ENCODE results near the gene IMMT.

Gene IMMT

DNA sequence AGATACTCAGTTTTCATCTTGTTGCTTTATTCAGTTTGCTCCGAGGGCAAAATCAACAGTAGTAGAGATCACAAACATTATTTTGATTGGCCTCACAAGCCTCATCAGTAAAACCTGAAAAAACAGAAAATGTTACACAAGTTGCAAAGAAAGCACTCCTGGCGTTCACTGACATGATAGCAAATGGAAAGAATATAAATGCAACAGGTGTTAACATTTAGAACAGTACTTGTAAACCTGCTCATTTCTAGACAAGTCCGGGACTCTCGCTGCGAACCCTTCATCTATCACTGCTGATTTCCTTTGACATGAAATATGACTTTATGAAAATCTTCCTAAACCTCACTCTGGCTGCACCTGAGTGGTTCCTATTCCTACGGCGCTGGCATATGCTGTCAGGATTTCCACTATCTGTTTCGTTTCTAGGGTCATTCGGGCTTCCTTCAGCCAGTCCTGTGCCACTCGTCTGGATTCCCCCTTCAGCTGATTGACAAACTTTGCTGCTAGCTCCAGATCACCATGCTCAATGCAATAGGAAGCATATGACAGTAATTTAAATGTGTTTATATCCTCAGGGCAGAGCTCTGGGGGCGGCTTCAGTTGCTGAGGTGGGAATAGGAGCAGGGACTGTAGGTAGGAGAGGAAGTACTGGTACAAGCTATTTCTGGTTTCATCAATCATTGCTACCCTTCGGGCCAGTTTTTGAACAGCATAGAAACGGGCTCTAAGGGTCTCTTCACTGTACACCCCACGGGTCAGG is 51.2 kb downstream of the IMMT start:
- peaks cover 39% of the 10 kb centered on the region for H3K36me3 ChIP-seq
- DNase-seq: no peak
- H3K4me1 ChIP-seq: no peaks in the 10 kb centered on the region
- no peaks in the 10 kb centered on the region for H3K27me3 ChIP-seq
- no peak overlapping the region for H3K4me3 ChIP-seq (ENCODE audit: low read depth, low read length)
- H3K9me3 ChIP-seq: no peaks in the 10 kb centered on the region
- TF ChIP-seq, protein P1, sequence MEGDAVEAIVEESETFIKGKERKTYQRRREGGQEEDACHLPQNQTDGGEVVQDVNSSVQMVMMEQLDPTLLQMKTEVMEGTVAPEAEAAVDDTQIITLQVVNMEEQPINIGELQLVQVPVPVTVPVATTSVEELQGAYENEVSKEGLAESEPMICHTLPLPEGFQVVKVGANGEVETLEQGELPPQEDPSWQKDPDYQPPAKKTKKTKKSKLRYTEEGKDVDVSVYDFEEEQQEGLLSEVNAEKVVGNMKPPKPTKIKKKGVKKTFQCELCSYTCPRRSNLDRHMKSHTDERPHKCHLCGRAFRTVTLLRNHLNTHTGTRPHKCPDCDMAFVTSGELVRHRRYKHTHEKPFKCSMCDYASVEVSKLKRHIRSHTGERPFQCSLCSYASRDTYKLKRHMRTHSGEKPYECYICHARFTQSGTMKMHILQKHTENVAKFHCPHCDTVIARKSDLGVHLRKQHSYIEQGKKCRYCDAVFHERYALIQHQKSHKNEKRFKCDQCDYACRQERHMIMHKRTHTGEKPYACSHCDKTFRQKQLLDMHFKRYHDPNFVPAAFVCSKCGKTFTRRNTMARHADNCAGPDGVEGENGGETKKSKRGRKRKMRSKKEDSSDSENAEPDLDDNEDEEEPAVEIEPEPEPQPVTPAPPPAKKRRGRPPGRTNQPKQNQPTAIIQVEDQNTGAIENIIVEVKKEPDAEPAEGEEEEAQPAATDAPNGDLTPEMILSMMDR (IDR thresholded peaks at IDR 0.05; ENCODE audit: low read depth, low read length): no peak

DNA sequence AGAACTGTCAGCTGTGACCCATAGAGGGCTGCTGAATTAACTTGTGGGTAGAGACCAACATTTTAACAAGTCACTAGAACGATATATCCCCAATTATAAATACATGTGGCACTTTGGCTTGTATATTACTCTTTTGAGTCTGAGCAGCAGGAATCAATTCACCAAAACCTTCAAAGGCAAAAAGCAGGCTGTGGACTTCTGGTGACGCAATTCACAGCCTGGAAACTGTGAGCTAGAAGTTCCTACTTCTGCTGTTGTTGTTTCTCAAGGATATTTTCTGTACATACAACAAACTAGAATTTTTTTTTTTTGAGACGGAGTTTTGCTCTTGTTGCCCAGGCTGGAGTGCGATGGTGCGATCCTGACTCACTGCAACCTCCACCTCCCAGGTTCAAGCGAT is 52.0 kb downstream of the IMMT start:
- TF ChIP-seq, protein P1 (IDR thresholded peaks at IDR 0.05; ENCODE audit: low read depth, low read length): no peak
- Histone ChIP-seq H3K4me3 (ENCODE audit: low read depth, low read length) (no peak overlapping the region), H3K4me1 (no peaks in the 10 kb centered on the region), H3K27me3 (no peaks in the 10 kb centered on the region), H3K36me3 (peaks cover 42% of the 10 kb centered on the region), H3K9me3 (no peaks in the 10 kb centered on the region)
- no peak for DNase-seq

DNA sequence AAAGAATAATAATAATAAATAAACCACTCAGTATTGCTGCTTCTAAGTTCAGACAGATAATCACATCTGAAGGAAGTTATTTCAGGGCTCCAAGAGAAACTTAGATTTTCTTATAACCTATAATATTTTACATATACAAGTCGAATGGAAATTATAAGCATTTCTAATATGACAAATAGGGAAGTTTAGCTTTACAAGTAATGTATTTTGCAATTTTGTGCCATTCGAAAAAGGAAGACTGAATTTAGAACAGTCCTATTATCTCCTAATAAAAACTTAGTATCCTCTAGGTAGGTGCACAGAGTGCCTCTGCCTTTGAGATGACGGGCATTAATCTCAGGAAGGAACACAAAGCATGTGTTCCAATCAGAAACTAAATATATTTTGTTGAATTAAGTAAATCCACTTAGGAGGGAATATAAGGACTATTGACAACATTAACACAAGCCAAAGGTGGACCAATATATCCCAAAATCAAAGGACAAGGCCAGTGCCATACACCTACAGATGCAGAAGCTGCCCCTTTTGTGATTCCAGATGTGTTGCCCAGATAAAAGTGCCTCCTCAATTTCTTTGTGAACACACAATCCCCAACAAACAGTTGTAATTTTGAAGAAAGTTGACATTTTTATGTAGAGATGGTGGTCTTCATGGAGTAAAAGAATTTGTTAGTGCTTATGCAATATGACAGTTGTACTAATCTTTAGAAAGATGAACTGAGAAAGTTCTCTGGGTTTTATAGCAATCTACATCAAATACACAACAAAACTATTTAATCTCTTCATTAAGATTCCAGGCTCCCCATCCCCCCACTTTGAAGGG is 52.6 kb downstream of the IMMT start:
- peaks cover 43% of the 10 kb centered on the region for H3K36me3 ChIP-seq
- DNase-seq: no peak
- H3K4me3 ChIP-seq (ENCODE audit: low read depth, low read length): no peak overlapping the region

DNA sequence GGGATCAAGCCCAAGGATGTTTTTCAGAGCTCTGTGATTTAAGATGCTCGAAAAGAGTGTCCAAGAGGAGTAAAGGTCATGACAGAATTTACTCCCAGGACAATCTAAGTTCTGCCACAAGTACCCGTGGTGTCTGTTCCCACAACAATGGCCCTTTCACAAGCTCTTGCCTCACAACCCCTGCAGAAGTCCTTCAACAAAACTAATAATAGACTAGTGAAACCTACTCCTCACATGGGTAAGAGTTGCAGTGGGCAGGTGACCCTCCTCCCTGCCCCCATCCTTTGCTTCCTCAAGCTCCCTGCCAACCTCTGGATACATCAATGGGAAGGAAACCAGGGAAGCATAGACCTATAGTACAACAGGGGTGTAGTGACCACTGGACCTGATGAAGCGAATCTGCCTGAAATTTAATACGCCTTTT is 54.3 kb downstream of the IMMT start:
- TF ChIP-seq, protein P1 (IDR thresholded peaks at IDR 0.05; ENCODE audit: low read depth, low read length): no peak
- no peak for DNase-seq
- H3K27me3 ChIP-seq: no peaks in the 10 kb centered on the region
- H3K4me3 ChIP-seq (ENCODE audit: low read depth, low read length): no peak overlapping the region
- no peaks in the 10 kb centered on the region for H3K9me3 ChIP-seq
- H3K36me3 ChIP-seq: peaks cover 53% of the 10 kb centered on the region
- no peaks in the 10 kb centered on the region for H3K4me1 ChIP-seq

More for the DNA sequence above, 52.6 kb downstream of the IMMT start:
- Histone ChIP-seq H3K4me1 (no peaks in the 10 kb centered on the region), H3K9me3 (no peaks in the 10 kb centered on the region), H3K27me3 (no peaks in the 10 kb centered on the region)
- TF ChIP-seq, protein P1 (IDR thresholded peaks at IDR 0.05; ENCODE audit: low read depth, low read length): no peak

DNA sequence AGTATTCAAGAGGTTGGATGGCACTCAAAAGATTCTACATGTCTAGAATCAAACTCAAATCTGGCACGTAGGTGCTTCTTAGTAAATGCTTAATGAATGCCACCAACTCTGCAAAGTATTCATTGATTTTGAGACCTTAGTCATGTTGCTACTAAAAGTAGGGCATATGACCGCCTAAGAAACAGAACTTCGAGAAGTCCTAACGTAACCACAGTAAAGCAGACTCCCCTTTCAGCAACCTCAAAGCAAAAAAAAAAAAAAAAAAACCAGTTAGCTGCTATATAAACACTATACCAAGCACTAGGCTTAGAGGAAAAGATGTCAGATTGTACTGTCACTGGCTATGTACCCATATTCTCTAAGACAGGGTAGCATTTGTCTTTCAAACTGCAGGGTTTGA is 55.3 kb downstream of the IMMT start:
- TF ChIP-seq, protein P1 (IDR thresholded peaks at IDR 0.05; ENCODE audit: low read depth, low read length): no peak
- no peak for DNase-seq
- no peak overlapping the region for H3K4me3 ChIP-seq (ENCODE audit: low read depth, low read length)
- no peaks in the 10 kb centered on the region for H3K9me3 ChIP-seq
- H3K4me1 ChIP-seq: no peaks in the 10 kb centered on the region
- H3K27me3 ChIP-seq: no peaks in the 10 kb centered on the region
- peaks cover 58% of the 10 kb centered on the region for H3K36me3 ChIP-seq

Measured in BE2C (cell line).